NCI-H345 (cell line): ENCODE results near the gene ERCC6L2.

ENCODE experiments used
- DNase-seq: peaks from one replicate; lab custom pipeline; 2025; lab: John Stamatoyannopoulos, UW

Gene ERCC6L2

GRCh38 chr9:95870352-95870751, 5.1 kb upstream of the ERCC6L2 start:
- DNase-seq, result no peak

- no peak for DNase-seq
Observed at GRCh38 chr9:95870906-95871305, 4.6 kb upstream of the ERCC6L2 start.

GRCh38 chr9:95874303-95874988, 1.0 kb upstream of the ERCC6L2 start:
- no peak for DNase-seq

- peak; percentile 46 for DNase-seq
Observed at GRCh38 chr9:95874989-95875304, 544 bp upstream of the ERCC6L2 start.

- no peak for DNase-seq
Observed at GRCh38 chr9:95876138-95876444, 600 bp downstream of the ERCC6L2 start.

GRCh38 chr9:95876595-95876994, 1.1 kb downstream of the ERCC6L2 start:
- DNase-seq, result no peak

- no peak for DNase-seq
Observed at GRCh38 chr9:95877984-95878383, 2.5 kb downstream of the ERCC6L2 start.

- no peak for DNase-seq
Observed at GRCh38 chr9:95879591-95879990, 4.1 kb downstream of the ERCC6L2 start.

- DNase-seq, result no peak
Observed at GRCh38 chr9:95880021-95880690, 4.7 kb downstream of the ERCC6L2 start.

- no peak for DNase-seq
Observed at GRCh38 chr9:95887926-95888497, 12.5 kb downstream of the ERCC6L2 start.

GRCh38 chr9:95890594-95890993, 15.1 kb downstream of the ERCC6L2 start:
- no peak for DNase-seq

- no peak for DNase-seq
Observed at GRCh38 chr9:95891067-95891671, 15.7 kb downstream of the ERCC6L2 start.

GRCh38 chr9:95892690-95893089, 17.2 kb downstream of the ERCC6L2 start:
- no peak for DNase-seq

- DNase-seq, result no peak
Observed at GRCh38 chr9:95896580-95896979, 21.1 kb downstream of the ERCC6L2 start.

GRCh38 chr9:95901506-95901905, 26.0 kb downstream of the ERCC6L2 start:
- no peak for DNase-seq

GRCh38 chr9:95903398-95903797, 27.9 kb downstream of the ERCC6L2 start:
- no peak for DNase-seq

- no peak for DNase-seq
Observed at GRCh38 chr9:95907794-95908193, 32.3 kb downstream of the ERCC6L2 start.

GRCh38 chr9:95910023-95910707, 34.7 kb downstream of the ERCC6L2 start:
- DNase-seq, result no peak

GRCh38 chr9:95910770-95911340, 35.4 kb downstream of the ERCC6L2 start:
- DNase-seq, result no peak

- no peak for DNase-seq
Observed at GRCh38 chr9:95912773-95913172, 37.3 kb downstream of the ERCC6L2 start.

- DNase-seq, result no peak
Observed at GRCh38 chr9:95920017-95920416, 44.5 kb downstream of the ERCC6L2 start.

- DNase-seq, result no peak
Observed at GRCh38 chr9:95923794-95924193, 48.3 kb downstream of the ERCC6L2 start.
